Lower lobe of right lung (tissue), 2 donors: ENCODE data around the gene ASB18. TPM values are rescaled to one million over a fixed set of nuclear protein-coding genes. Genes with fewer than 3 reads are reported as not detected.

ENCODE experiments used
- ATAC-seq, 2 donors: fragments of 200-7000 bp; cut with Tn5 transposase; one replicate each; pipeline ENCODE4 v1.9.1; 2020 to 2022; ENCODE audit warnings: mild to moderate bottlenecking in 2 of 2, moderate library complexity in 2 of 2
- DNase-seq: peaks from one replicate; pipeline ENCODE4 v3.0.0-alpha.2; 2020
- H3K27ac ChIP-seq: fragments of 200-600 bp; one replicate; pipeline ENCODE4 v1.8.0; 2022
- H3K27me3 ChIP-seq: fragments of 200-600 bp; one replicate; pipeline ENCODE4 v1.8.0; 2022; ENCODE audit warnings: low read depth
- H3K36me3 ChIP-seq: fragments of 200-600 bp; one replicate; pipeline ENCODE4 v1.8.0; 2022; ENCODE audit warnings: mild to moderate bottlenecking
- H3K4me1 ChIP-seq: fragments of 200-600 bp; one replicate; pipeline ENCODE4 v1.8.0; 2022
- H3K4me3 ChIP-seq: fragments of 200-600 bp; one replicate; pipeline ENCODE4 v1.8.0; 2022; ENCODE audit warnings: mild to moderate bottlenecking
- H3K9me3 ChIP-seq: fragments of 200-600 bp; one replicate; pipeline ENCODE4 v1.8.0; 2022
- intact Hi-C: fragments of 100-400 bp; cut with DNase I; formaldehyde crosslinking; loops from one replicate; pipeline ENCODE4 v1.11.0; 2022
- total RNA-seq: library from RNA; stranded (reverse); fragmentation: NEBNext Ultra II Directional; extraction: Animal tissue kit (Norgen Biotek cat#: 25700); gene quantifications from one replicate; pipeline ENCODE4 v1.2.1, GENCODE V29; 2021
- TF ChIP-seq, protein P1 (sequence below): fragments of 200-600 bp; IDR thresholded peaks from one replicate; pipeline ENCODE4 v1.8.0; 2022; ENCODE audit warnings: antibody characterized with exemption, mild to moderate bottlenecking
- donor health status: DM: no; HTN: yes; CAD: no; lungs with severe emphysema.

The ASB18 gene
- total RNA-seq, 1 donor from 2014 or later = not detected

DNA sequence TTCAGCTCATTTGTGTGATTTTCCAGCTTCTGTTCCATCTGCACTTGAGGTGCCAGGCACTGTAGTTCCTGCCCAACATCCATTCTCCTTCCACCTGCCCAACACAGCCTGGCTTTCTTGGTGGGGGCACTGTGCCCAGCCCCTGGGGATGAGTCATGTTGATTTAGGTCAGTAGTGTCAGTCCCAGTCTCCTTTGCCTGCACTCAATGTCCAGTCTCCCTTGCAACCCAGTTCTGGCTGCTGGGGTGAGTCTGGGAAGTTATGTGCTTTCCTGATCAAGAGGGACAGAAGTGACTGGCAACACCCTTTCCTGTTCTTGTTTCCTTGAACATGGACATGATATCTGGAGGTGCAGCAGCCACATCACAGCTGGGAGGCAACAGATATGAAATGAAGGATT is 1.5 kb upstream of the ASB18 start:
- intact Hi-C loops = no loop called here
- ATAC-seq (no peak), DNase-seq (no peak)

DNA sequence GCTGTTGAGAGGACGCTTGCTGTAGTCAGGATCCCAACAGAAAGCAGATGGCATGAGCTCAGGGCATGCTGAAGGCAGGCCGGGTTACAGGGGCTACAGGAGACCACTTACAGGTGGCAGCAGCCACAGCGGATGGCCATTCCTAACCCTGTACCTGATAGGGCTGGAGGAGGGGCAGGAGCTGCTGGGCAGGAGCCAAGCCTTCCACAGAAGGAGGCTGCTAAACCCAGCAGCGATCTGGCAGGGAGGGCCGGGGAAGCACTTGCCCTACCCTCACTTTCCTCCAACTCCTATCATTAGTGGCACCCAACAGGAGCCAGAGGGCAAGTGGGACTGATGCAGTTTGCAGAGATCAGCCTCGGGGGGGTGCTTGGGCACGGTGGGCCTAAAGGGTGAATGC is 2.0 kb downstream of the ASB18 start:
- no peaks in the 10 kb centered on the region for H3K9me3 ChIP-seq
- no peaks in the 10 kb centered on the region for H3K27me3 ChIP-seq
- DNase-seq (no peak), ATAC-seq (no peak)
- no peak overlapping the region for H3K27ac ChIP-seq
- H3K4me3 ChIP-seq = no peak overlapping the region
- TF ChIP-seq, protein P1, sequence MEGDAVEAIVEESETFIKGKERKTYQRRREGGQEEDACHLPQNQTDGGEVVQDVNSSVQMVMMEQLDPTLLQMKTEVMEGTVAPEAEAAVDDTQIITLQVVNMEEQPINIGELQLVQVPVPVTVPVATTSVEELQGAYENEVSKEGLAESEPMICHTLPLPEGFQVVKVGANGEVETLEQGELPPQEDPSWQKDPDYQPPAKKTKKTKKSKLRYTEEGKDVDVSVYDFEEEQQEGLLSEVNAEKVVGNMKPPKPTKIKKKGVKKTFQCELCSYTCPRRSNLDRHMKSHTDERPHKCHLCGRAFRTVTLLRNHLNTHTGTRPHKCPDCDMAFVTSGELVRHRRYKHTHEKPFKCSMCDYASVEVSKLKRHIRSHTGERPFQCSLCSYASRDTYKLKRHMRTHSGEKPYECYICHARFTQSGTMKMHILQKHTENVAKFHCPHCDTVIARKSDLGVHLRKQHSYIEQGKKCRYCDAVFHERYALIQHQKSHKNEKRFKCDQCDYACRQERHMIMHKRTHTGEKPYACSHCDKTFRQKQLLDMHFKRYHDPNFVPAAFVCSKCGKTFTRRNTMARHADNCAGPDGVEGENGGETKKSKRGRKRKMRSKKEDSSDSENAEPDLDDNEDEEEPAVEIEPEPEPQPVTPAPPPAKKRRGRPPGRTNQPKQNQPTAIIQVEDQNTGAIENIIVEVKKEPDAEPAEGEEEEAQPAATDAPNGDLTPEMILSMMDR = no peak
- H3K36me3 ChIP-seq = no peaks in the 10 kb centered on the region
- intact Hi-C loops = no loop called here
- H3K4me1 ChIP-seq = no peaks in the 10 kb centered on the region

More for the DNA sequence above, 1.5 kb upstream of the ASB18 start:
- TF ChIP-seq, protein P1 = no peak
- no peaks in the 10 kb centered on the region for H3K9me3 ChIP-seq
- no peak overlapping the region for H3K27ac ChIP-seq
- H3K4me1 ChIP-seq = no peaks in the 10 kb centered on the region
- H3K27me3 ChIP-seq = no peaks in the 10 kb centered on the region
- no peak overlapping the region for H3K4me3 ChIP-seq
- H3K36me3 ChIP-seq = no peaks in the 10 kb centered on the region

- H3K27me3 ChIP-seq = no peaks in the 10 kb centered on the region
- TF ChIP-seq, protein P1 = no peak
- DNase-seq (no peak), ATAC-seq (no peak)
- no peaks in the 10 kb centered on the region for H3K36me3 ChIP-seq
- H3K4me1 ChIP-seq = no peaks in the 10 kb centered on the region
- H3K9me3 ChIP-seq = no peaks in the 10 kb centered on the region
- H3K4me3 ChIP-seq = no peak overlapping the region
- intact Hi-C loops = no loop called here
- H3K27ac ChIP-seq = no peak overlapping the region
Measured at GRCh38 chr2:236261452-236261851, 2.8 kb downstream of the ASB18 start.

GRCh38 chr2:236259371-236259770 is 4.8 kb downstream of the ASB18 start:
- Histone ChIP-seq H3K27ac (no peak overlapping the region), H3K9me3 (no peaks in the 10 kb centered on the region), H3K4me3 (no peak overlapping the region), H3K4me1 (no peaks in the 10 kb centered on the region), H3K27me3 (no peaks in the 10 kb centered on the region), H3K36me3 (no peaks in the 10 kb centered on the region)
- TF ChIP-seq, protein P1 = no peak
- DNase-seq = no peak
- intact Hi-C loops = no loop called here
- no peak for ATAC-seq

DNA sequence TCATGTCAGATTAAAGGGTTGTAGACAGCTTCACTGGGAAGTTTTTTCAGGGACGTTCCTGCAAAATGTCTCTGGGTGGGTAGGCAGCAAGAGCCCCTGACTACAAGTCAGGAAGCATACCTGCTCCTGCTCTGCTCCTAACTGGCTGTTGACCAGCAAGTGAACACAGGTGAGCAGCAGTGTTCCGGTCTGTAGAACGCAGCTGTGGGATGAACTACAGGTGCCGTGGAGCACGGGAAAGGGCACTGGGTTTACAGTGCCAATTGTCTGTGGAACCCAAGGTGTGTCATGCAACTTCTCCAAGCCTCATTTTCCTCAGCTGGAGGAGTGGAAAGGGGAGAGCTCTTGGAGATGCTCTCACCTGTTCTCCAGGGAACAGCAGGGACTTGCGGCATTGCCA is 6.6 kb downstream of the ASB18 start:
- DNase-seq (no peak), ATAC-seq (no peak)

More for the DNA sequence above, 6.6 kb downstream of the ASB18 start:
- intact Hi-C loops = no loop called here
- Histone ChIP-seq H3K27ac (no peak overlapping the region), H3K27me3 (no peaks in the 10 kb centered on the region), H3K36me3 (no peaks in the 10 kb centered on the region), H3K9me3 (no peaks in the 10 kb centered on the region), H3K4me1 (no peaks in the 10 kb centered on the region), H3K4me3 (no peak overlapping the region)
- TF ChIP-seq, protein P1 = no peak
